Renal pelvis (tissue), 3 donors: ENCODE data around the gene GABRA5. TPM values are rescaled to one million over a fixed set of nuclear protein-coding genes. Genes with fewer than 3 reads are reported as not detected.

Experiments
- polyA plus RNA-seq, 3 donors: library from polyadenylated mRNA; unstranded; fragments of 120-200 nt; gene quantifications; one replicate each; pipeline ENCODE4 v1.2.1, GENCODE V29; 2013; ENCODE audit not compliant: insufficient read length in 3 of 3

Gene GABRA5
- polyA plus RNA-seq, 3 donors = 0.27 to 0.32 (median 0.28) TPM

Other genes with a start within 250 kb of the GABRA5 start
- 1 to 10 TPM; 5.1 to 7.0 (median 5.4) TPM for gene GABRB3, start 94.0 kb upstream of the GABRA5 start, polyA plus RNA-seq
- 1 to 10 TPM; 1.4 to 2.3 (median 1.7) TPM for gene GABRG3, start 104.1 kb downstream of the GABRA5 start, polyA plus RNA-seq